Fibroblast of mammary gland (primary cell): ENCODE data around the gene AOC1.
"Not testable (repeated sequence)": the region's sequence is repeated elsewhere in the genome, so short reads cannot be mapped to it uniquely, and the experiment has no call there.

Experiments used
- DNase-seq: peaks from one replicate; pipeline ENCODE4 v3.0.0-alpha.2; 2010; ENCODE audit warnings: low read depth
- H3K4me3 ChIP-seq: 2 replicates; pipeline ENCODE4 v1.5.1; 2011; ENCODE audit warnings: low read depth, mild to moderate bottlenecking, low read length, moderate library complexity; ENCODE audit not compliant: control insufficient read depth
- TF ChIP-seq, protein P1 (sequence below): conservative IDR thresholded peaks from 2 replicates; pipeline ENCODE4 v1.5.1; 2011; ENCODE audit warnings: low read depth, low read length, inconsistent platforms; ENCODE audit not compliant: control insufficient read depth, insufficient read depth

Gene AOC1, protein sequence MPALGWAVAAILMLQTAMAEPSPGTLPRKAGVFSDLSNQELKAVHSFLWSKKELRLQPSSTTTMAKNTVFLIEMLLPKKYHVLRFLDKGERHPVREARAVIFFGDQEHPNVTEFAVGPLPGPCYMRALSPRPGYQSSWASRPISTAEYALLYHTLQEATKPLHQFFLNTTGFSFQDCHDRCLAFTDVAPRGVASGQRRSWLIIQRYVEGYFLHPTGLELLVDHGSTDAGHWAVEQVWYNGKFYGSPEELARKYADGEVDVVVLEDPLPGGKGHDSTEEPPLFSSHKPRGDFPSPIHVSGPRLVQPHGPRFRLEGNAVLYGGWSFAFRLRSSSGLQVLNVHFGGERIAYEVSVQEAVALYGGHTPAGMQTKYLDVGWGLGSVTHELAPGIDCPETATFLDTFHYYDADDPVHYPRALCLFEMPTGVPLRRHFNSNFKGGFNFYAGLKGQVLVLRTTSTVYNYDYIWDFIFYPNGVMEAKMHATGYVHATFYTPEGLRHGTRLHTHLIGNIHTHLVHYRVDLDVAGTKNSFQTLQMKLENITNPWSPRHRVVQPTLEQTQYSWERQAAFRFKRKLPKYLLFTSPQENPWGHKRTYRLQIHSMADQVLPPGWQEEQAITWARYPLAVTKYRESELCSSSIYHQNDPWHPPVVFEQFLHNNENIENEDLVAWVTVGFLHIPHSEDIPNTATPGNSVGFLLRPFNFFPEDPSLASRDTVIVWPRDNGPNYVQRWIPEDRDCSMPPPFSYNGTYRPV

DNA sequence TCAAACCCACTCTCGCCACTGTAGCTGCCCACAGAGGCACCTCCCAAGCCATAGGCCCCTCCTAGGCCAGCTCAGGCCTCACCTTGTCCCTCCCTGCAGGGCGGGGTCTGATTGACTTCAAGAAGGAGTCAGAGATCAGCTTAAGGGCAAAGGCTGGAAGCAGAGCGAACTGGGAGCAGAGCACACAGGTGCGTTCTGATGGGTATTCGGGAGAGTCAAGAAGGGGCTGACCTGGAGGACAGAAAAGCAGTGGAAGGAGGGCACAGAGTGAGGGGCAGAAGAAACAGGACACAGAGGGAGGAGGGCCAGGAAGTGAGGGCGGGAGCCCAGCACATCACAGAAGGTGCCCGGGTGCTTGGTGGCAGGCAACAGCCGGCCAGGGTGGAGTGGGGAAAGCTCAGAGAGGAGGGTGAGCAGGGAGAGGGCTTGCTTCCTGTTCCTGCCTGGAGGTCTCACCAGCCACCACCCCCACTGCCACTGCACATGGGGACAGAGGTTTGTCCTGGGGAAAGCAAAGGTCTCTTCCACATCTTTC lies at the start of gene AOC1:
Gene AOC1 (plus strand): TSS at position 147 of the 535 bp plus-strand sequence. CDS start 3,954 bp downstream, outside the sequence.
- TF ChIP-seq, protein P1, sequence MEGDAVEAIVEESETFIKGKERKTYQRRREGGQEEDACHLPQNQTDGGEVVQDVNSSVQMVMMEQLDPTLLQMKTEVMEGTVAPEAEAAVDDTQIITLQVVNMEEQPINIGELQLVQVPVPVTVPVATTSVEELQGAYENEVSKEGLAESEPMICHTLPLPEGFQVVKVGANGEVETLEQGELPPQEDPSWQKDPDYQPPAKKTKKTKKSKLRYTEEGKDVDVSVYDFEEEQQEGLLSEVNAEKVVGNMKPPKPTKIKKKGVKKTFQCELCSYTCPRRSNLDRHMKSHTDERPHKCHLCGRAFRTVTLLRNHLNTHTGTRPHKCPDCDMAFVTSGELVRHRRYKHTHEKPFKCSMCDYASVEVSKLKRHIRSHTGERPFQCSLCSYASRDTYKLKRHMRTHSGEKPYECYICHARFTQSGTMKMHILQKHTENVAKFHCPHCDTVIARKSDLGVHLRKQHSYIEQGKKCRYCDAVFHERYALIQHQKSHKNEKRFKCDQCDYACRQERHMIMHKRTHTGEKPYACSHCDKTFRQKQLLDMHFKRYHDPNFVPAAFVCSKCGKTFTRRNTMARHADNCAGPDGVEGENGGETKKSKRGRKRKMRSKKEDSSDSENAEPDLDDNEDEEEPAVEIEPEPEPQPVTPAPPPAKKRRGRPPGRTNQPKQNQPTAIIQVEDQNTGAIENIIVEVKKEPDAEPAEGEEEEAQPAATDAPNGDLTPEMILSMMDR, result no peak
- no peak for DNase-seq
- no peak within 1 kb of the TSS for H3K4me3 ChIP-seq

DNA sequence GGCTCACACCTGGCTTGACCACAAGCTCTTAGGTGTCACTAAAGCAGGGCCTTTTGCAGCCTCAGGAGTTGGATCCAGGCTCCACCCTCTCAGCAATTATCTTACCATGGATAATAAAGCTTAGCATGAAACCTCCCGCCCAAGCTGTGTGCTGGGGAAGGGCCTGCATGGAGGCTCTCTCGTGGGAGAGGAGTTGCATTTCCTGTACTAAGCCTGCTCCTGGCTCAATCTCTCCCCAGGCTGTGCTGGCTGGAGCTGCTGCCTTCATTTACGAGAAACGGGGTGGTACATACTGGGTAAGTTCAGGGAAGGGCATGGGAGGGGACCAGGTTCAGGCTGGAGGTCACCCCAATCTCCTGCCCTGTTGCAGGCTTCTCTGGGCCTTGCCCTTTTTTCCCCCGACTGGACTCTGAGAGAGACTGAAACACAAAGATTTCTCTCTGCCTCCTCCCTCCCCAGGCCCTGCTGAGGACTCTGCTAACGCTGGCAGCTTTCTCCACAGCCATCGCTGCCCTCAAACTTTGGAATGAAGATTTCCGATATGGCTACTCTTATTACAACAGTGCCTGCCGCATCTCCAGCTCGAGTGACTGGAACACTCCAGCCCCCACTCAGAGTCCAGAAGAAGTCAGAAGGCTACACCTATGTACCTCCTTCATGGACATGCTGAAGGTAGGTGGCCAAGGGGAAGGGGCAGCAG lies 49.0 kb upstream of the AOC1 start:
- no peak overlapping the region for H3K4me3 ChIP-seq
- TF ChIP-seq, protein P1, result no peak
- DNase-seq, result no peak

DNA sequence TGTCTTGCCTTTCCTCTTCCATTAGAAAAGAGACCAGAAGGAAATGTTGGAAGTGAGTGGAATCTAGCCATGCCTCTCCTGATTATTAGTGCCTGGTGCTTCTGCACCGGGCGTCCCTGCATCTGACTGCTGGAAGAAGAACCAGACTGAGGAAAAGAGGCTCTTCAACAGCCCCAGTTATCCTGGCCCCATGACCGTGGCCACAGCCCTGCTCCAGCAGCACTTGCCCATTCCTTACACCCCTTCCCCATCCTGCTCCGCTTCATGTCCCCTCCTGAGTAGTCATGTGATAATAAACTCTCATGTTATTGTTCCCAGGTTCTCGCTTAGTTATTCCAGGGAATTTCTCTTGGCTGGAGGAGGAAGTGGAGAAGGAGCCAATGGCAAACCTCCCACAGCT lies 47.5 kb upstream of the AOC1 start:
- H3K4me3 ChIP-seq, result no peak overlapping the region
- no peak for DNase-seq
- TF ChIP-seq, protein P1, result no peak

DNA sequence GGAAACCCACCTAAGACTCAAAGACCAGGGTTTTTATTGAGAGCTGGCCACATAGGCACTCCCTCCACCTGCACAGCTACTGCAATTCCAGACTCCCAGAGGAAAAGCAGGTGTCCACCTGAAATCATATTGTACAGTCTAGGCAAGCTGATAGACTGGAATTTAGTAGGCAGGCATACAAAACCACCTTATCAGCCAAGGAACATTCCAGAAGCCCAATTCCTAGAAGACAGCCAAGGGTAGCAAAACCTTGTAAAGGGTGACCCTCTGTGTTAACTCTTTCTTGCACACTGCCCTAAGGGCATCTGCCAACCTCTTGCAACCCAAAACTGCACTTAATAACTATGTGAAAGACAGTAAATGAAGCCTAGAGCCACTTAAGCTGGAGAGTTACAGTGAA lies 46.5 kb upstream of the AOC1 start:
- TF ChIP-seq, protein P1, result no peak
- DNase-seq, result no peak
- H3K4me3 ChIP-seq, result no peak overlapping the region

DNA sequence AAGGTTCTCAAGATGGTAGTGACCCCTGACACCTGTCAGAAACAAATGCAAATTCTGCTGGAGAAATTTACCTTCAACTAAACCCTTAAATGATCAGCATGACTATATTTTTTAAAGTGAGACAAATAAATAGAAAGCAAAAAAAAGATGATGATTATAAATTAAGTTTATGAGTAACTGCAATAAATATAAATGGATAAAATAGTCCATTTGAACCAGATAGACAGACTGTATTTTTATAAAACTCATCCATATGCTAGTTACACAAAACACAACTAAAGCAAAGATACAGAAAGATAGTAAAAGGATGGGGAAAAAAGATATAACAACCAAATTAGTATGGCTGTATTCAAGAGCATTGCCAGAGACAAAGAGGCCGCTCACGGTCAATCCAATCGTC lies 45.9 kb upstream of the AOC1 start:
- TF ChIP-seq, protein P1, result no peak
- no peak overlapping the region for H3K4me3 ChIP-seq
- no peak for DNase-seq

DNA sequence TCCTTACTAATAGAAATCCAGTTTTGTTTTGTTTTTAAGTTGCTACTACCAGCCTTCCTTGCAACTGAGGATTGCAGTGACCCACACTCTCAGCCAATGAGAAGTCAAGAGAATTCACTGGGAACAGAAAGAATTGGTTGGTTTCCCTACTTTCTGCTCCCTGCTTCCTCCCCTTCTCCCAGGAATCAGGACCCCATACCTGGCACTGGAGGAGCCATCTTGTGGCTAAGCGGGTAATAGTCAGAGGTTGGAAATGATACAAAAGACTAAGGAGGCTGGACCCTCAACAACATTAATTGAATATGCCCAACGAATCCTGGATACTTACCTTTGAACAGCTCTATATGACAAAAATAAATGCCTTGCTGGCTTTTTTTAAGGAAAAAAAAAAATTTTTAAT lies 45.5 kb upstream of the AOC1 start:
- TF ChIP-seq, protein P1, result peak; percentile 2

DNA sequence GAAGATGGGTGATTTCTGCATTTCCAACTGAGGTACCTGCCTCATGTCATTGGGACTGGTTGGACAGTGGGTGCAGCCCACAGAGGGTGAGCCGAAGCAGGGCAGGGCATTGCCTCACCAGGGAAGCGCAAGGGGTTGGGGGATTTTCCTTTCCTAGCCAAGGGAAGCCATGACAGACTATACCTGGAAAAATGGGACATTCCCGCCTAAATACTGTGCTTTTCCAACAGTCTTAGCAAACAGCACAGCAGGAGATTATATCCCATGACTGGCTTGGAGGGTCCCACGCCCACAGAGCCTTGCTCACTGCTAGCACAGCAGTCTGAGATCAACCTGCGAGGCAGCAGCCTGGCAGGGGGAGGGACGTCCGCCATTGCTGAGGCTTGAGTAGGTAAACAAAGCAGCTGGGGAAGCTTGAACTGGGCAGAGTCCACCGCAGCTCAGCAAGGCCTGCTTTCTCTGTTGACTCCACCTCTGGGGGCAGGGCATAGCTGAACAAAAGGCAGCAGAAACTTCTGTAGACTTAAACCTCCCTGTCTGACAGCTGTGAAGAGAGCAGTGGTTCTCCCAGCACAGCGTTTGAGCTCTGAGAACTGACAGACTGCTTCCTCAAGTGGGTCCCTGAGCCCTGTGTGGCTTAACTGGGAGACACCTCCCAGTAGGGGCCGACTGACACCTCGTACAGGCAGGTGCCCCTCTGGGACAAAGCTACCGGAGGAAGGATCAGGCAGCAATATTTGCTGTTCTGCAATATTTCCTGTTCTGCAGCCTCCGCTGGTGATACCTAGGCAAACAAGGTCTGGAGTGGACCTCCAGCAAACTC lies 44.5 kb upstream of the AOC1 start:
- not testable (repeated sequence) for DNase-seq

More for the DNA sequence above, 45.5 kb upstream of the AOC1 start:
- no peak overlapping the region for H3K4me3 ChIP-seq
- DNase-seq, result no peak

More for the DNA sequence above, 44.5 kb upstream of the AOC1 start:
- H3K4me3 ChIP-seq, result not testable (repeated sequence)
